22Rv1 (cell line): ENCODE measurements around the gene GBF1.

ENCODE experiments used
- H3K27ac ChIP-seq: fragments of 450-650 bp; 2 replicates; pipeline ENCODE4 v1.5.1; 2017
- ZFX ChIP-seq: fragments of 450-650 bp; IDR thresholded peaks from 2 replicates; pipeline ENCODE4 v1.6.1; 2017; ENCODE audit warnings: antibody characterized with exemption, borderline replicate concordance
- TF ChIP-seq, protein P1 (sequence below): fragments of 450-650 bp; IDR thresholded peaks from 2 replicates; pipeline ENCODE4 v1.5.1; 2017; ENCODE audit warnings: mild to moderate bottlenecking

The GBF1 gene

DNA sequence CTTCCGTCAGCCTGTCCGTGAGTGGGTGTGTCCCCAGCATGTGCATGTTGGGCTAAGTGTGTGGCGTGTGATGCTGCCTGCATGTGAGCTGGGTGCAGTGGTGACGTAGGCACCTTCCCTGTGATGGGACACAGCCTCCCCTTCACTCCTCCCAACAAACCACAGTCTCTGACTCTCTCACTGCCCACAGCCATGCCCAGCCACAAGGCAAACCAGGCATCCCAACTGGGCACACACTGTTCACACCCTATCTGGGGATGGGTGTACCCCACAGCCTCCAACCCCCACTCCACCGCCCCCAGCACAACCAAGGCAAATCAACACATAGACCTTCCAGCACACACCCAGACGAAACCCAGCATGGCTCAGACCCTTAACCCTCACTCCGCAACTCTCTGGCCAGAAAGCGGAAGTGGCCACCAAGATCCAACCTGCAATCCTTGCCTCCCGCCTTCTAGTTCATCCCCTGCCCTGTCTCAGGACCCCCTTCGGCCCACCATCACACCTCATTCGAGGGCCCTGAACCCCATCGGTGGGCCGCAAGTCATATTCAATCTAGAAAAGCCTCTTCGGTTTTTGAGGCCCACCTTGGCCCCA, 162.9 kb downstream of the GBF1 start:
- H3K27ac ChIP-seq = peak overlapping the region; percentile 59; the same call in 1 of the 2 replicates
- TF ChIP-seq, protein P1, sequence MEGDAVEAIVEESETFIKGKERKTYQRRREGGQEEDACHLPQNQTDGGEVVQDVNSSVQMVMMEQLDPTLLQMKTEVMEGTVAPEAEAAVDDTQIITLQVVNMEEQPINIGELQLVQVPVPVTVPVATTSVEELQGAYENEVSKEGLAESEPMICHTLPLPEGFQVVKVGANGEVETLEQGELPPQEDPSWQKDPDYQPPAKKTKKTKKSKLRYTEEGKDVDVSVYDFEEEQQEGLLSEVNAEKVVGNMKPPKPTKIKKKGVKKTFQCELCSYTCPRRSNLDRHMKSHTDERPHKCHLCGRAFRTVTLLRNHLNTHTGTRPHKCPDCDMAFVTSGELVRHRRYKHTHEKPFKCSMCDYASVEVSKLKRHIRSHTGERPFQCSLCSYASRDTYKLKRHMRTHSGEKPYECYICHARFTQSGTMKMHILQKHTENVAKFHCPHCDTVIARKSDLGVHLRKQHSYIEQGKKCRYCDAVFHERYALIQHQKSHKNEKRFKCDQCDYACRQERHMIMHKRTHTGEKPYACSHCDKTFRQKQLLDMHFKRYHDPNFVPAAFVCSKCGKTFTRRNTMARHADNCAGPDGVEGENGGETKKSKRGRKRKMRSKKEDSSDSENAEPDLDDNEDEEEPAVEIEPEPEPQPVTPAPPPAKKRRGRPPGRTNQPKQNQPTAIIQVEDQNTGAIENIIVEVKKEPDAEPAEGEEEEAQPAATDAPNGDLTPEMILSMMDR = no peak
- TF ChIP-seq ZFX = no peak

DNA sequence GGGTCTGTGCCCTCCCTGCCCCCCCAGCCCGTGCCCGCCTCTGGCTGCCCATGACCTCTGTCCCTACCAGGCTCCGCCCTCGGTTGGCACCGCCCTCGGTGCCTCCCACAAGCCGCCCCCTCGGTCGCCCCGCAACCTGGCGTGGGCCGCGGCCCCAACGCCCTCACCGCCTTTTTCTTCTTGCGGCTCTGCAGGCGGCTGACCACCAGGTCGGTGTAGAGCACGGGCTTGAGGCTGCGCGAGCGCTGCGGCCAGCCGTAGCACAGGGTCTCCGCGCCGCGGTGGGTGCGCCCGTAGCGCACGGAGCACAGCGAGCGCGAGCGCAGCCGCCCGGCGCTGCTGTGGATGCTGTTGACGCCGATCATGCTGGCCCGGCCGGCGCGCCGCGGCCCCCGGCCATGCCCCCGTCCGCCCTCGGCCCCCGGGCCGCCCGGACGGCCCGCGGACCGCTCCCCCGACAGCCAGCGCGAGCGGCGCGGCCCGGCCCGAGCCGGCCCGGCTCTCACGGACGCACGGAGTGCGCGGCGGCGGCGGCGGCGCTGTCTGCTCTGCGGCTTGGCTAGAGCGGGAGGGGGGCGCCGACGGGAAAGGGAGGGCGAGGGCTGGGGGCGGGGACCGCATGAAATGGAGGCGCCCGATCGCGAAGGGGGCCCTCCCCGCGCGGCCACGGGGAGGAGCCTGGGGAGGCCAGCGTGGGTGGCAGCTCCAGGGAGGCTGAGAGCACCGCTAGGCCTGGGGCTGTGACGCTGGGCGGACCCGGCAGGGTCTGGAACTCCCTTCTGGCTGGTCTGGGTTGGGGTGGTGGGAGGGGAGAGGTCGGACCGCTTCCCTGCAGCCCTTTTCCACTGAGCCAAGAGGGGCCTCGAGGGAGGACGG, 163.6 kb downstream of the GBF1 start:
- peak overlapping the region; percentile 59 for H3K27ac ChIP-seq
- TF ChIP-seq ZFX = no peak
- TF ChIP-seq, protein P1 = no peak

DNA sequence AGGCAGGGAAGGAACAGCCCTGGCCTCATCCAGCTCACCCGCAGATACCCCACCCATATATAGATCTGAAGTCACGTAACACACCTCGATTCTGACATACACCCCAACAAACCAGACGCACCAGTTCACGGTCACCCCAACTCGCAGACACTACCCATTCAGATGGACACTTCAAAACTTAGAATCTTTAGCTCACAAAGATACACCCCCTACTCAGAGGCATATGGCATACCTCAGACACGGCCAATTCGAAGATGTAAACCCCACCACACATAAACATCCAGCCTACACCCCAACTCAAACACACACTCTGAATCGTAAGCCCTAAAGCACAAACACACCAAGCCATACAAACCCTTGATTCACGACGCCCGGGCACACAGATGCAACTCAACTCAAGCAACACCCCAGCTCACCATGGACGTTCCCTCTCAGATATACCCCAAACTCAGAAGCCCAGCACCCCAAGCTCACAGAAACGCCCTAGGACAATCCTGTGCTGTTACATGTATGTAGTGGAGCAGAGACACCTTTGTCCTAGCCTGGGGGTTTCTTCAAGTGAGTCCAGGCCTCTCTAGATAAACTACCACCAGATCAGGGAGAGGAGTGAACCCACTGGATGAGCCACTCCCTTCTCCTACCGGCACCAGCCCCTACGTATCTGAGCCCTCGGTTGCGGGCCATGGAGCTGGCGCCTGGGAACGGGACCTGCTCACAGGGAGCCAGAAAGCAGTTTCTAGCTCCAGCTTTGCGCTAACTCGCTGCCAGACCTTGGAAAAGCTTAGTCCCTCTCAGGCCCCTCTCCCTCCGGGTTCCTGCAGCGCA, 164.5 kb downstream of the GBF1 start:
- TF ChIP-seq, protein P1 = no peak
- TF ChIP-seq ZFX = no peak
- H3K27ac ChIP-seq = peak overlapping the region; percentile 59

DNA sequence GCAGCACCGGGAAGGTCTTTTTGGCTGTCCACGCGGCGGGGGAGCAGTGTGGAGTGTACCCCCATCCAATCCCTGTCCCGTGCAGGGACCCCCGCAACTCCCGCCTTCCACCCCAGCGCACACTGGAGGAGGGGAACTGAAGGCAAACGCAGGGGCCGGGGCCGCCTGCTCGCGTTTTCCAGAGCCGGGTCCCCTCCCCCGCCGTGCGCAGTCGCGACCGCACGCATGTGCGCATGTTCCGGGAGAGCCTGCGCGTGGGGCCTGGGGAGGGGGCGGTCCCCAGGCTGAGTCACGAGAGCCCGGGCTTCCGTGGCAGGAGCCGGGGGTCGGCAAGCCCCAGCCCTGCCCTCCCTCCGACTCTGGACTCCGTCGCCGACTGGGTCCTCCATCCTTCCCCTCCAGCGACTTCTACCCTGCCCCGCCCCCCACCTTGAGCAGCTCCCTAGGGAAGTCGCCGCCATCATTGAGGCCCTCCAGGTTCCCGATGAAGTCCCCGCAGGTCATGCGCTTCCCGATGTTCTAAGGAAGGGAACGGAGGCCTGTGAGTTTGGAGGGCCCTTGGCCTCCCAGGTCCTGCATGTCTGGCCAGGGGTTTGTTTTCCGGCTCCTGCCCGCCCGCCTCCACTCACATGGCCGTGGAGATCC, 165.2 kb downstream of the GBF1 start:
- peak overlapping the region; percentile 59 for H3K27ac ChIP-seq
- TF ChIP-seq, protein P1 = no peak
- TF ChIP-seq ZFX = no peak

DNA sequence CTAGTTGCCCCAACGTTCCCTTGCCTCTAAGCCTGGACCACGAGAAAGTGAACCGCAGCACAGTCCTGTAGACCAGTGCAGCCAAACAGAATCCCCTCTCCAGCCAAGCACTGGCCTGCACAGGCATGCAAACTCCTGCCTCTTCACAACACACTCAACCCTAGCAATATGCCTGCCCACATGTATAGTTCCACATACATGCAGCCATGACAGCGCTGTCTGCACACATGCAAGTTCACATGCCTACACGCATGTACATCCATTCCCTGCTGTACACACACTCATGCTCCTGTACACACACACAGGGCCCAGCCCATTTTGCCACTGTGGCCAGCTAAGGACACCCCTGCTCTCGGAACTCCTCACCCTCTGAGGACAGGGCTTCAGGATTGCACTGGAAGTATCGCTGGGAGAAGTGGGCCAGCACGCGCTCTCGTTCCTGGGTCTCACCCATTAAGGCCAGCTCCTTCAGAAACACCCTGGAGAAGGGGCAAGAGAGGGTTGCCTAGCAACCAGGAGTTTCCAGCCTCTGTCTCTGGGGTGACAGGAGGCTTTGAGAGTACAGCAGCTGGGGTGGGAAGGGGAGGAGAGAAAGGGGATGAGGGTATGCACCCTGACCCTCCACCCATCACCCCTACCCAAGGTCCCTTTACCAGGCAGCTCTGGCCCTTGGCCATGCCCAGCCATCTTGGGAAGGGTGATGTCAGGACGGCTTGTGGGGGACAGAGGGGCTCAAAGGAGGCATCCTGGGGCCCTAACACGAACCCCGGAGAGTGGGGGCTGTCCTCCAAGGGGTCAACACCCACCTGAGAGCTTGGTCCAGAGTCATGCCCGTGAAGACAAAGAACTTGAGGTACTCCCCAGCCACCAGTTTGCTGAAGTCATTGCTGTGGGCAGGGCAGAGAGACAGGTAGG, 166.3 kb downstream of the GBF1 start:
- TF ChIP-seq ZFX = no peak
- TF ChIP-seq, protein P1 = no peak
- H3K27ac ChIP-seq = peak overlapping the region; percentile 59; the same call in 1 of the 2 replicates

DNA sequence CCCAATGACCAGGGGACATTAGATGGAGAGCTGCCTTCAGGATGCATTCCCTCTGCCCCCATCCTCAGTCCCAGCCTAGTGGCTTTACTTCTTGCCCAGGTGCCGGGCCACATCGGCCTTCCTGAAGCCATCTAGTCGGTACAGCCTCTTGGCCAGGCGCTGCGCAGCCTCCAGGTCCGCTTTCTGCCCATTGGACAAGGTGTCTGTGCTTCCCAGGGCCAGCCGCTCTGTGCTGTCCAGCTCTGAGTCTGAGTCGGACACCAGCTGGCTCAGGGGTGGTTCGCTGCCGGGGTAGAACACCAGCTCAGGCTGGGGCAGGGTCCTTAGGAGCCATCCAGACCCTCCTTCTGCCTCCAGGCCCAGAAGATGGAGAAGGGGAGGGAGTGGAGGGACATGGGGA, 167.0 kb downstream of the GBF1 start:
- TF ChIP-seq ZFX = no peak
- H3K27ac ChIP-seq = no peak overlapping the region
